Common myeloid progenitor, CD34-positive (primary cell): ENCODE data around the gene SAYSD1.

Experiments used
- CTCF ChIA-PET: fragments of 350-600 bp; sonication (Branson Sonifier 250); formaldehyde crosslinking; loops from one replicate; lab custom pipeline; 2021; ENCODE audit warnings: antibody characterized with exemption; lab: Charles Lee
- POLR2A ChIA-PET: fragments of 350-600 bp; sonication (Branson Sonifier 250); formaldehyde crosslinking; loops from one replicate; lab custom pipeline; 2021; ENCODE audit warnings: antibody characterized with exemption; lab: Charles Lee
- DNase-seq, 3 donors: peaks; one replicate each; pipeline versions ENCODE4 v3.0.0 to v3.0.0-alpha.2; 2013
- H3K27ac ChIP-seq, 2 experiments: 1 replicate in 1 of 2; 2 replicates in 1 of 2; pipeline ENCODE4 v1.7.0; 2013; ENCODE audit warnings: inconsistent platforms in 2 of 2, low read length in 2 of 2, mild to moderate bottlenecking in 2 of 2, low read depth in 1 of 2, moderate library complexity in 1 of 2; ENCODE audit not compliant: severe bottlenecking in 2 of 2, insufficient read depth in 1 of 2, poor library complexity in 1 of 2
- H3K27me3 ChIP-seq, 5 experiments: replicated peaks in 2 of 5; 1 replicate in 3 of 5; 2 replicates in 2 of 5; pipeline versions ENCODE4 v1.6.1 to v1.7.0; 2013; ENCODE audit warnings: low read length in 4 of 5, mild to moderate bottlenecking in 2 of 5, moderate library complexity in 2 of 5, inconsistent platforms in 1 of 5; ENCODE audit not compliant: insufficient read depth in 5 of 5, control insufficient read depth in 4 of 5
- H3K36me3 ChIP-seq, 4 experiments: 1 replicate in 2 of 4; 2 replicates in 2 of 4; pipeline versions ENCODE4 v1.6.1 to v1.7.0; 2013; ENCODE audit warnings: low read length in 3 of 4, control low read depth in 1 of 4, mild to moderate bottlenecking in 1 of 4; ENCODE audit not compliant: control insufficient read depth in 4 of 4, insufficient read depth in 4 of 4
- H3K4me1 ChIP-seq, 4 experiments: 1 replicate in 3 of 4; 2 replicates in 1 of 4; pipeline versions ENCODE4 v1.6.1 to v1.7.1; 2013; ENCODE audit warnings: low read length in 3 of 4, mild to moderate bottlenecking in 3 of 4, control low read depth in 1 of 4, inconsistent platforms in 1 of 4, moderate library complexity in 1 of 4; ENCODE audit not compliant: control insufficient read depth in 4 of 4, insufficient read depth in 4 of 4; ENCODE audit errors: control extremely low read depth in 1 of 4
- H3K4me3 ChIP-seq, 7 experiments: 1 replicate in 4 of 7; 2 replicates in 3 of 7; pipeline versions ENCODE4 v1.5.1 to v1.7.0; 2013; ENCODE audit warnings: mild to moderate bottlenecking in 7 of 7, low read length in 6 of 7, moderate library complexity in 6 of 7, inconsistent platforms in 2 of 7, low read depth in 2 of 7, control low read depth in 1 of 7; ENCODE audit not compliant: insufficient read depth in 4 of 7, control insufficient read depth in 1 of 7; ENCODE audit errors: extremely low read depth in 1 of 7
- H3K9me3 ChIP-seq, 5 experiments: 1 replicate in 4 of 5; 2 replicates in 1 of 5; pipeline versions ENCODE4 v1.6.1 to v1.7.1; 2013; ENCODE audit warnings: low read length in 4 of 5, mild to moderate bottlenecking in 2 of 5, inconsistent platforms in 1 of 5, low read depth in 1 of 5, moderate library complexity in 1 of 5; ENCODE audit not compliant: control insufficient read depth in 4 of 5, insufficient read depth in 2 of 5; ENCODE audit errors: control extremely low read depth in 1 of 5
- WGBS: methylation state at CpG from one replicate; pipeline ENCODE4 v1.1.5; 2013; ENCODE audit not compliant: insufficient coverage; 5-methylcytosine and 5-hydroxymethylcytosine counted together

The SAYSD1 gene

GRCh38 chr6:39102821-39103136, 12.2 kb downstream of the SAYSD1 start:
- ChIA-PET POLR2A (interaction anchor here (0.5 kb wide), 1 partner anchor 121 kb away, joined by 3 read pairs; no protein-coding TSS in a partner anchor), CTCF (interaction anchor here (0.7 to 4.9 kb wide), 17 partner anchors 9 to 202 kb away, joined by 3 to 42 read pairs (median 4); partner anchors contain the start of gene SAYSD1)
- H3K4me3 ChIP-seq: no peak overlapping the region
- H3K27me3 ChIP-seq: peaks cover 2 to 20% (median 9%) of the 10 kb centered on the region in 5 experiments
- H3K4me1 ChIP-seq: peaks cover 0 to 3% (median 0%) of the 10 kb centered on the region in 4 experiments
- DNase-seq: no peak
- H3K9me3 ChIP-seq: no peaks in the 10 kb centered on the region
- WGBS: no CpG with 5 or more reads among the region's 1 CpG
- H3K27ac ChIP-seq: no peak overlapping the region
- H3K36me3 ChIP-seq: peaks cover 0 to 12% (median 6%) of the 10 kb centered on the region in 4 experiments

DNA sequence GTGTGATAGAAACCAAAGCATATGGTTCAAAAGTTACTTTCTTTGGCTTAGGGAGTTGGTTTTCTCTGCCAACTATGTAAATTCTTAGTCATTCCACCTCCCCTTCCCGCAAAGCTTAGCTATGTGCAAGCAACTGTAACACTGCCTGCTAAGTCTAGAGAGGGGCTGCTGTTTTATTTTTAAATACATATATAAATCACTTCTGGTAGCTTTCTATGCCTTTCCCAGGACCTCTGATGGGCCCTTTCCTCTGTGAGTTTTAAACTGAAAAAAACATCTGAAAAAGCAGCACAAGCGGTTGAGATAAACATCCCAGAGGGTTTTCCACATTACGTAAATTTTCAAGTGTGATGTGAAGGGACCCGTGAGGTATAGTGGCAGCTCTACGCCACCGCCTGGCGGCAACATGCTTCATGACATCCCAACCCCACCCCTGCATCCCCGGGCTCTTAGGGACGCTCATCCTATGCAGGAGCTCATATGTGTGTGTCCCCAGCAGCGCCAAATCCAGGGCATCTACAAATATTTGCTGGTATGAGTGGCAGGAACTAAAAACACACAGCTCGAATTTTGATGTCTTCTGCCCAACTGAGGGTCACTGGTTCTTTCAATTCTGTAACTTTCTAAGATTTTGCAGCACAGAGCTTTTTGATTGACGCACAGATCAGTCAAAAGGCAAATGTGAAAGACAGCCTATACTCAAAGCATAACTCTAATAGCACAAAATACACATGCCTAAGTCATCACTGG, 12.7 kb downstream of the SAYSD1 start:
- 52% methylated on average over 6 of the region's 12 CpGs for WGBS
- ChIA-PET POLR2A (interaction anchor here (0.5 kb wide), 2 partner anchors 122 to 139 kb away, joined by 3 read pairs; no protein-coding TSS in a partner anchor), CTCF (interaction anchor here (0.7 to 4.9 kb wide), 20 partner anchors 9 to 203 kb away, joined by 3 to 42 read pairs (median 4); partner anchors contain the start of gene SAYSD1)
- no peak overlapping the region for H3K27ac ChIP-seq
- peak; percentile 36 to 73 (median 67) for DNase-seq
- peaks cover 0 to 12% (median 6%) of the 10 kb centered on the region in 4 experiments for H3K36me3 ChIP-seq
- H3K4me1 ChIP-seq: peaks cover 0 to 3% (median 0%) of the 10 kb centered on the region in 4 experiments
- H3K27me3 ChIP-seq: peaks cover 2 to 22% (median 10%) of the 10 kb centered on the region in 5 experiments
- H3K9me3 ChIP-seq: no peaks in the 10 kb centered on the region
- H3K4me3 ChIP-seq: no peak overlapping the region

- ChIA-PET CTCF (interaction anchor here (1.5 to 4.9 kb wide), 4 partner anchors 9 to 103 kb away, joined by 4 to 42 read pairs (median 24); no protein-coding TSS in a partner anchor), POLR2A (no interaction called here)
- DNase-seq: peak in 2 of 3 donors; percentile 77
- peaks cover 0 to 3% (median 0%) of the 10 kb centered on the region in 4 experiments for H3K4me1 ChIP-seq
- peaks cover 2 to 28% (median 15%) of the 10 kb centered on the region in 5 experiments for H3K27me3 ChIP-seq
- H3K36me3 ChIP-seq: peaks cover 0 to 9% (median 6%) of the 10 kb centered on the region in 4 experiments
- no peaks in the 10 kb centered on the region for H3K9me3 ChIP-seq
- H3K27ac ChIP-seq: no peak overlapping the region
- WGBS: 0% methylated on average over 1 of the region's 3 CpGs
- no peak overlapping the region for H3K4me3 ChIP-seq
Measured at GRCh38 chr6:39100358-39100757, 14.6 kb downstream of the SAYSD1 start.

- Histone ChIP-seq H3K4me3 (no peak overlapping the region), H3K4me1 (peaks cover 0 to 3% (median 1%) of the 10 kb centered on the region in 4 experiments), H3K27ac (no peak overlapping the region), H3K27me3 (peaks cover 9 to 63% (median 45%) of the 10 kb centered on the region in 5 experiments), H3K9me3 (no peaks in the 10 kb centered on the region), H3K36me3 (no peaks in the 10 kb centered on the region)
- CTCF ChIA-PET: interaction anchor here (5.3 kb wide), 1 partner anchor 99 kb away, joined by 51 read pairs; no protein-coding TSS in a partner anchor
- DNase-seq: no peak
- POLR2A ChIA-PET: no interaction called here
Measured at GRCh38 chr6:39095578-39095977, 19.4 kb downstream of the SAYSD1 start.

DNA sequence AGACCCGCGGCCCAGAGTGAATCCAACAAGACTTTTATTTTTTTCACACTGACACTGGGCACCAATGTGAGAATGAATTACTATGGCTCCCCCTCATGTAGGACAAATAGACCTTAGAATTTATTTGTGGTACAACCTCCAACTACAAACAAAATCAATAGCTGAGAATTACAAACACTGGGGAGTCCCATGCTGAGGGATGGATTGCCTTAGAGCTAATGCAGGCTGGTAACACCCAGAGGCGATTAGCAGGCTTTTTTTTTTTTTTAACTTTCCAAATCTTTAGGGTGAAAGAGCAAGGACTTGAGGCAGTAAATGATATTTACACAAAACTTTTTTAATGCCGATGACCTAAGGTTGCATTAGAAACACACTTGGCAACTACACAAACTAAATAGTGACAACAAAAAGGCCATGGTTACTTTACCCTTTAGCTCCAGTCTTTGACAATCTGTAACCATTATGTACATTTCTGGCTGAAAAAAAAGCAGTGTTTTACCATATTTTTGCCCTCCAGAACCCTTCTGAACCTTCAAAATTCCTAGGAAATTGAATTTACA, 21.8 kb downstream of the SAYSD1 start:
- Histone ChIP-seq H3K4me3 (no peak overlapping the region), H3K27ac (no peak overlapping the region), H3K27me3 (peaks cover 5 to 72% (median 38%) of the 10 kb centered on the region in 5 experiments), H3K9me3 (no peaks in the 10 kb centered on the region), H3K36me3 (no peaks in the 10 kb centered on the region), H3K4me1 (peaks cover 4 to 18% (median 11%) of the 10 kb centered on the region in 4 experiments)
- no peak for DNase-seq
- POLR2A ChIA-PET: no interaction called here
- CTCF ChIA-PET: interaction anchor here (0.6 to 6.5 kb wide), 10 partner anchors 8 to 296 kb away, joined by 3 to 51 read pairs (median 4); no protein-coding TSS in a partner anchor
- WGBS: 86% methylated on average over 1 of the region's 4 CpGs

GRCh38 chr6:39092124-39092523, 22.9 kb downstream of the SAYSD1 start:
- Histone ChIP-seq H3K36me3 (no peaks in the 10 kb centered on the region), H3K9me3 (no peaks in the 10 kb centered on the region), H3K27me3 (peaks cover 5 to 81% (median 41%) of the 10 kb centered on the region in 5 experiments), H3K4me1 (peaks cover 4 to 18% (median 11%) of the 10 kb centered on the region in 4 experiments), H3K4me3 (no peak overlapping the region), H3K27ac (no peak overlapping the region)
- WGBS: 20% methylated on average over 1 of the region's 1 CpG
- peak; percentile 52 to 70 (median 68) for DNase-seq
- ChIA-PET CTCF (interaction anchor here (0.7 to 6.5 kb wide), 11 partner anchors 9 to 219 kb away, joined by 3 to 51 read pairs (median 4); no protein-coding TSS in a partner anchor), POLR2A (interaction anchor here (0.5 kb wide), 1 partner anchor 101 kb away, joined by 5 read pairs; no protein-coding TSS in a partner anchor)
